ENCODE data around the gene DIS3L. TPM values are rescaled to one million over a fixed set of nuclear protein-coding genes. Genes with fewer than 3 reads are reported as not detected.
"Not testable (repeated sequence)": the region's sequence is repeated elsewhere in the genome, so short reads cannot be mapped to it uniquely, and the experiment has no call there.

The DIS3L gene
- 22.9 and 33.3 TPM in 2 replicates for total RNA-seq (2014; rRNA removed; shearing (Covaris generic))
- 24.4 and 25.7 TPM in 2 replicates for polyA plus RNA-seq (2014; cell fraction: nucleus; rRNA removed)

DNA sequence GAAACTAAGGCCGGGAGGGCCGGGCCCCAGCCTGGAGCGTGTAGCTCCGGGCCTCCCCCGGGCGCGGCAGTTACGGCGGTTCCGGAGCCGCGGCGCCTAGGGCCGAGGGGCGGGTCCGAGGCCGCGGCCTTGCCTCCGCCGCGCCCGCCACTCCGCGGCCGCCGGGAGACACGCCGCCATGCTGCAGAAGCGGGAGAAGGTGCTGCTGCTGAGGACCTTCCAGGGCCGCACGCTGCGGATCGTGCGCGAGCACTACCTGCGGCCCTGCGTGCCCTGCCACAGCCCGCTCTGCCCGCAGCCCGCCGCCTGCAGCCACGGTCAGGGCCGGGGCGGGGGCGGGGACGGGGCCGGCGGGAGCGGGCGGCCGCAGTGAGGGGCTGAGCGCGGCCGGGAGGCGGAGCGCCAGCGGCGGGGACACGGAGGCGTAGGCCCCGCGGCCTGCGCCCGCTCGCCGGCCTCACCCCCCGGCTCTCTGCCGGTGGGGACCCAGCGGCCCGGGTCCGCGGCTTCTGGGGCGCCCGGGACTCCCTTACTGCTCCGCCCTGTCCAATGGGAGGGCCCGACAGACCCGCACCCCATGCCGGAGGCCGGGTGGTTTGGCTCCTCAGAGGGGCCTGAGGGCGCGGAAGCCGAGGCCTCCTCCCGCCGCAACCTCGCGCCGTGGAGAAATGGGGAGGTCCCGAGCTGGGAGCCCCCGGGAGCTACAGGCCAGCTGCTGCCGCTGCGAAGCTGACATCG is at the start of gene DIS3L:
DIS3L (plus strand) TSS at position 150 of the 738 bp plus-strand sequence; CDS start at position 179, 29 bp downstream.
- peak; percentile 26 for DNase-seq (ENCODE audit: extremely low read depth, low read depth)

DNA sequence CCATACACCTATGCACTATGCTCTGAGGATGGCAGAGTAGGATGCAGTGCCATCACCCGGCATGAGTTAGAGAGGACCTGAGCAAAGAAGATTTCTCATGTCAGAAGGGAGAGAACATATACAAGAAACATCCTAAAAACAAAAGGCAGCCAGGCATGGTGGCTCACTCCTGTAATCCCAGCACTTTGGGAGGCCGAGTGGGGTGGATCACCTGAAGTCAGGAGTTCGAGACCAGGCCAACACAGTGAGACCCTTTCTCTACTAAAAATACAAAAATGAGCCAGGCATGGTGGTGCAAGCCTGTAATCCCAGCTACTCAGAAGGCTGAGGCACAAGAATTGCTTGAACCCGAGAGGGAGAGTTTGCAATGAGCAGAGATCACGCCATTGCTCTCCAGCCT is 47.5 kb upstream of the DIS3L start:
- DNase-seq (ENCODE audit: extremely low read depth, low read depth) = not testable (repeated sequence)

- no peak for DNase-seq (ENCODE audit: extremely low read depth, low read depth)
Observed at GRCh38 chr15:66246937-66247336, 46.4 kb upstream of the DIS3L start.

- no peak for DNase-seq (ENCODE audit: extremely low read depth, low read depth)
Observed at GRCh38 chr15:66249605-66250174, 43.7 kb upstream of the DIS3L start.

DNA sequence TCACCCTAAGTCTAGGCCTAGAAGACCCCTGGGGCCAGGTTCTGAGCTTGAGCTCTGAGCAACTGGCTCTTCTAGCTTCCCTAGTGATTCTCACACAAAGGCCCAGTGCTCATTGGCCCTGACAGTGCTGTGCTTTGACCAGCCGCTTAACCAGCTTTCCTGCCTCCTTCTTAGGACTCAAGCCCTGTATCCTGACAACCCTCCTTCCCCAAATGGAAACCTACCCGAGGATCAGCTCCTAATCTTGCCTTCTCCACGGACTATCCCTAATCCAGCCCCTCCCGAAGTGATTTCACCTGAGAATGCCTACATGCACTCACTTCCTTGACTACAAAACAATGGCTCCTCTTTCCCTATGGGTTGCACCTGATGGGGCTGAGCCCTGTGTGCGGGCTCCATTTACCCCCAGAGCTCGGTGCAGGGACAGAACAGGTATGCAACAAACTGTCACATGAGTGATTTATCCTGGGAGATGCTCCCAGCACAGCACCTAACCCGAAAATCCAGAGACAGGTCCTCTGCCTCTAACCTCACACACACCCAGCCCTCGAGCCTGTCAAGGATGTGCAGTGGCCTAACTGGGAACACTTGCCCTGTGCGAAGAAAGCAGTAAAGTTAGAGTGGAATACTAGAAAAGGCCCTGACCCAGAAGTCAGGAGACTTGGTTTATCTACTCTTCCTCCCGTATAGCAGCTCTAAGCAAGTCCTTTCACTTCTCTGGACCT is 42.1 kb upstream of the DIS3L start:
- no peak for DNase-seq (ENCODE audit: extremely low read depth, low read depth)

DNA sequence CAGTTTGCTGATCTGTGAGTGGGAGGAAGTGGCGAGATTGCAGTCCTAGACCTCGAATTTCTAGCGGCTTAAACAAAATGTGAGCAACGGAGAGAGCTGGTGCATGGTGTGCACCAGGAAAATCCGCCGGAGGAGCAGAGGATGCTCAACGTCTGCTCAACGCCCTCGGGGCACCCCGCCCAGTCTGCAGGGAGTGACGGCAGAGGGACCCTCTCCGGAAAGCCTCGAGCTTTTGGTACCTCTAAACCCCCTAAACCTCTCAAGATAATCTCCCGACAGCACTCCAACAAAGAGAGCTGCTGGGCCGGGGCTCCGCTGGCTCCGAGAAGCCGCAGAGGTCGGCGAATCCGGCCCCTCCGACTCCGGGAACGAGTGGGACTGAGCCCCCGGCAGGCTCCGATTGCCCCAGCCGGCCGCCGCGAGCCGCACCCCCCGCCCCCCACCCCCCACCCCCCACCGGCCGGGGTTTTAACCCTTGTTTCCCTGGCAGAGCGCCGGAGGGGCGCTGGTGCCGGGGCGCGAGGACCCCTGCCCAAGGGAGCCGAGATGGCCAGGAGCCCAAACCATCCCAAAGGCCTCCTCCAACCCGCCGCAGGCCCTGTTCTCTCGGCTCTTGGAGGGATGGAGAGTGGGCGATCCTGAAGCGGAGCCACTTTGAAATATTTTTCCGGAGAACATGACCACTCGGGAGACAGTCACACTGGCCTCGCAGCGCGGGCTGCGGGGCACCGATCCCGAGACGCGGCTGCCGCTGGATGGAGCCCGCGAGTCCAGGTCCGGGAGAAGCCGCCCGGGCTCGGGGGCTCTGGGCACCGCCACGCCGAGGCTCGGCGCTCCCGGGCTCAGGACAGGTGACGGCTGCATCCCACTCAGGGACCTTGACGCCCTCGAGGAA is 41.3 kb upstream of the DIS3L start:
- DNase-seq (ENCODE audit: extremely low read depth, low read depth) = peak; percentile 41

GRCh38 chr15:66252685-66253417 is 40.5 kb upstream of the DIS3L start:
- DNase-seq (ENCODE audit: extremely low read depth, low read depth) = no peak

DNA sequence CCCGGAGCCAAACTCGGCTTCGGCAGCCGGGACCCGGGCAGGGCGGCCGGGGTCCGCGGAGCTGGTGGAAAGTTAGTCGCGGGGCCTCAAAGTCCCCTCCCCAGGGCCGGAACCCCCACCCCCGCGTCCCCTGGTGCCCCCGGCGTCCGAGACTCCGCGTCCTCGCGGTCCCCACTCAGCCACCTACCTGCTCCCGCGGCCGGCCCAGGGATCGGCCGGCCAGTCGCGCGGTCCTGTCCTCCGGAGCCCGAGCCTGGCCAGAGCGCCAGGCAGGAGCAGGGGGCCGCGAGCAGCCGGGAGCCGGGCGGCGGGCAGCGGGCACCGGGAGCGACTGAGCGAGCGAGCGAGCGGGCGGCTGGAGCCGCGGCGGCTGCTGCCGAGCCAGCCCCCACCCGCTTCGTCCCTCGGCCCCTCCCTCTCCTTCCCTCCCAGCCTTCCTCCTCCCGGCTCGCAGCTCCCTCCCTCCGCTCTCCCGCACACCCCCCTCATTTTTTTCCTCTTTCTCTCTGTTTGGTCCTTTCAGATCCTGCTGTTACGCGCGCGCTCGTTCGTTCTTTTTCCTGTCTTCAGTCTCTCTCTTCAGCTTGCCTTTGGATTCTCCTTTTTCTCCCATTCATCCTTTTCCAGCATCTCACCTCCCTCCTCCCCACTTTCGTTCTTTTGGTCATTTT is 39.8 kb upstream of the DIS3L start, which contains the start of gene MEGF11:
MEGF11 (minus strand) TSS at position 333 of the 671 bp plus-strand sequence. CDS start 125,347 bp downstream, outside the sequence.
- no peak for DNase-seq (ENCODE audit: extremely low read depth, low read depth)

DNA sequence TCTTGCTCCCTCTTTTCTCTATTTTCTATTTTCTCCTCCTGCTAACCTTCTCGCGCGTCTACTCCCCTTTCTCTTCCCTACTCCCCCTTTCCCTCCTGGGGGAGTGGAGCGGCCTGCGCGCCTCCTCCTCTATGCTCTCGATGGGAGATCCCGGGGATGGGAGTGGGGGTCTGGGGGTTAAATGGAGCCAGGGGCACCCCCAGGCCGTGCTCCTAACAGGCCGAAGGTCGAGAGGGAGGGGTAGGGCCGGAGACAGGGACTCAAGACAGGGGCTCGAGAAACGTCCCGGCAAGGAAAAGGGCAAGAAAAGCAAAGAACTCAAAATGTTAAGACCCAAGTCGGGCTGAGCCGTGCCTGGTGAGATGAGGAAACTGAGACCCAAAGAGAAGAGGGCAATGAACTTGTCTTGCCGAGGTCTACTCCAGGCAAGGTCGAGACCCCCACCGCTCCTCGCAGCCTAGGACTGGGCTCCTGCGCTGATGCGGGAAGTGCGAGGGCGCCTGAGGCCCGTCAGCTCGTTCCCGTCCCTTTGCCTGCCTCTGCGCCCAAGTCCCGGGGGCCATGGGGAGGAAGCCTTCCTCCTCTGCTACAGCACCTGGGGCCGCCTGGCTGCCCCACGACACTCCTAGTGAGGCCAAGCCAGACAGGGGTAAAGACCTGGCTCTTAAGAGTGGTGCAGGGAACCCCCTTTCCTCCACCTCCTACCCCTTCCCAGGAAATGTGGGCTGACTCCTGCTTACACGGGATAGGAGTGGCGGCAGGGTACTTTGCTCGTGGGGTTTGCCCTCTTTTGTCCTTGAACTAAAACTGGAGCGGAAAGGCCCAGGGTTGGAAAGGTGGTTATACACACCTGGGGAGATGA is 39.0 kb upstream of the DIS3L start:
- no peak for DNase-seq (ENCODE audit: extremely low read depth, low read depth)

DNA sequence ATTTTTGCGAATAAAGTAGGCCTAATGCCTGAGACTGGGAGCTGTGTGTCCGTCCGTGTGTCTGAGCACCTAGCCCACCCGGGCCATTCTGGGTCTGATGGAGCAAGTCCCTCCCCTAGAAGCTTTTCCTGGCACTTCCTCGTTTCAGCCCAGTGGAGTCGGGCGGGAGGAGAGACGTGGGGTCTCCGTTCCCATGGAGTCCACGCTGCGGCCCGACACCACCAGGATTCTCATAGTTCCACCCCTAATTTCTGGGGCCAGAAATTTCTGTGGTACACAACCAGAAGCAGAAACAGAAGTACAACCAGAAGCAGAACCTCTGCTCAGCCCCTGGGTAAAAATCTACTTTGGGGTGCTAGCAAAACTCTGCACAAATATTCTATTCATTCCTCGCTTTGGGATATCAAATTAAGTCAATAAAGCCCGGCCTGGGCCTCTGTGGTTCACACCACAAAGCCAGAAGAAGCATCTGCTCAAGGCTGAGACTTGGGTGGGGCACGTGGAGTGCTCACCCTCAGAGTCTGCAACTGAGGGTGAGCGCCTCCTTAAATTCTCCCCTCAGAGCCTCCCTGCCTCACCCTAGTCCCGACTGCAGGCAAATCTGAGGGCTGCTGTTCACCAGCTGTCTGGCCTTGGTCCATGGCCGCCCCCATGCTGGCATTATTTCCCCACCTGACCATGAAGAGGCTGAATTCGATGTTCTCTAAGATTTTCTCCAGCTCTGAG is 38.3 kb upstream of the DIS3L start:
- no peak for DNase-seq (ENCODE audit: extremely low read depth, low read depth)

GRCh38 chr15:66256692-66257091 is 36.7 kb upstream of the DIS3L start:
- no peak for DNase-seq (ENCODE audit: extremely low read depth, low read depth)

- DNase-seq (ENCODE audit: extremely low read depth, low read depth) = no peak
Observed at GRCh38 chr15:66261056-66261455, 32.3 kb upstream of the DIS3L start.

- not testable (repeated sequence) for DNase-seq (ENCODE audit: extremely low read depth, low read depth)
Observed at GRCh38 chr15:66262837-66263236, 30.5 kb upstream of the DIS3L start.

GRCh38 chr15:66264859-66265513 is 28.4 kb upstream of the DIS3L start:
- DNase-seq (ENCODE audit: extremely low read depth, low read depth) = no peak

- peak; percentile 82 for DNase-seq (ENCODE audit: extremely low read depth, low read depth)
Observed at GRCh38 chr15:66269326-66270090, 23.9 kb upstream of the DIS3L start.

DNA sequence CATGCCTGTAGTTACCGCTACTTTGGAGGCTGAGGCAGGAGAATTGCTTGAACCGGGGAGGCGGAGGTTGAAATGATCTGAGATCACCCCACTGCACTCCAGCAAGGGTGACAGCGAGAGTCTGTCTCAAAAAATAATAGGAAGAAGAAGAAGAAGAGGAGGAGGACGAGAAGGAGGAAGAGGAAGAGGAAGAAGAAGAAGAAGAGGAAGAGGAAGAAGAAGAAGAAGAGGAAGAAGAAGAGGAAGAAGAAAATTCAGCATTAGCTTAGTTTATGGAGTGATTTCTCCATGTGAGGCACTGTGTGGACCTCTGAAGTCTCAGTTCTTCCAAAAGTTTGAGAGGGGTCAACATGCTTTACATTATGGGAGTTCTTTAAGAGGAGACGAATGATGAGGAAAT is 22.4 kb upstream of the DIS3L start:
- no peak for DNase-seq (ENCODE audit: extremely low read depth, low read depth)

Data from NCI-H460 (cell line).